Endothelial cell of umbilical vein (primary cell): Measurements from ENCODE around the gene USP4. TPM values are rescaled to one million over a fixed set of nuclear protein-coding genes. Genes with fewer than 3 reads are reported as not detected.

Source experiments
- BruUV-seq: library from RNA; stranded (reverse); fragments of 400-500 nt; replicated peaks from 2 replicates; lab custom pipeline; 2021; lab: Mats Ljungman, UMichigan
- CTCF ChIA-PET: fragments of 300-600, 350-600 bp; sonication (Branson Sonifier 250); formaldehyde crosslinking; loops from one replicate; lab custom pipeline; 2021; ENCODE audit warnings: antibody characterized with exemption, inconsistent platforms; lab: Charles Lee
- POLR2A ChIA-PET: fragments of 300-600, 350-600 bp; sonication (Branson Sonifier 250); formaldehyde crosslinking; loops from one replicate; lab custom pipeline; 2021; ENCODE audit warnings: antibody characterized with exemption, inconsistent platforms; lab: Charles Lee
- DNase-seq: peaks from one replicate; pipeline ENCODE4 v3.0.0-alpha.2; 2011; ENCODE audit warnings: low read depth, low spot score
- FAIRE-seq: peaks from 2 replicates; lab custom pipeline; 2011; peaks lifted over from hg19 to GRCh38; lab: Jason Lieb, UNC
- H2AFZ ChIP-seq: 2 replicates; pipeline ENCODE4 v1.6.0; 2012; ENCODE audit warnings: low read depth, low read length, control low read depth, inconsistent platforms
- H3K27ac ChIP-seq: 2 replicates; pipeline ENCODE4 v1.5.1; 2011; ENCODE audit warnings: low read depth, mild to moderate bottlenecking, control low read depth, low read length, moderate library complexity; ENCODE audit not compliant: insufficient read depth
- H3K27me3 ChIP-seq, 2 experiments: 2 replicates each; pipeline versions ENCODE4 v1.6.0 to v1.6.1; 2011; ENCODE audit warnings: low read length in 2 of 2, mixed read lengths in 1 of 2; ENCODE audit not compliant: control insufficient read depth in 2 of 2, insufficient read depth in 2 of 2
- H3K36me3 ChIP-seq, 2 experiments: 2 replicates in 1 of 2; 3 replicates in 1 of 2; pipeline ENCODE4 v1.5.1; 2011; ENCODE audit warnings: low read length in 2 of 2, mild to moderate bottlenecking in 1 of 2, moderate library complexity in 1 of 2; ENCODE audit not compliant: control insufficient read depth in 2 of 2, insufficient read depth in 2 of 2; ENCODE audit errors: extremely low read depth in 1 of 2
- H3K4me1 ChIP-seq: 3 replicates; pipeline ENCODE4 v1.5.1; 2011; ENCODE audit warnings: mild to moderate bottlenecking, low read length; ENCODE audit not compliant: control insufficient read depth, insufficient read depth; ENCODE audit errors: extremely low read depth
- H3K4me2 ChIP-seq: 2 replicates; pipeline ENCODE4 v1.6.1; 2011; ENCODE audit warnings: low read length, control low read depth, mixed read lengths; ENCODE audit not compliant: insufficient read depth
- H3K4me3 ChIP-seq, 3 experiments: fragments of 200-600 bp in 1 of 3; sonication (generic), shearing (Covaris generic) in 1 of 3; replicated peaks in 1 of 3; 2 replicates each; pipeline ENCODE4 v1.5.1; 2011 to 2016; ENCODE audit warnings: control low read depth in 3 of 3, low read length in 3 of 3, mild to moderate bottlenecking in 2 of 3, inconsistent platforms in 1 of 3, low read depth in 1 of 3, moderate library complexity in 1 of 3; ENCODE audit not compliant: insufficient read depth in 1 of 3
- H3K79me2 ChIP-seq: 2 replicates; pipeline ENCODE4 v1.6.0; 2012; ENCODE audit warnings: low read length, inconsistent platforms; ENCODE audit not compliant: control insufficient read depth, insufficient read depth
- H3K9ac ChIP-seq: replicated peaks from 2 replicates; pipeline ENCODE3; 2011; ENCODE audit warnings: low read length, control low read depth; ENCODE audit not compliant: insufficient read depth; ENCODE audit errors: extremely low read depth
- H3K9me1 ChIP-seq: replicated peaks from 3 replicates; pipeline ENCODE4 v1.6.0; 2011; ENCODE audit warnings: mild to moderate bottlenecking, low read length; ENCODE audit not compliant: control insufficient read depth, insufficient read depth; ENCODE audit errors: extremely low read depth
- H3K9me3 ChIP-seq: replicated peaks from 2 replicates; pipeline ENCODE4 v1.5.1; 2012; ENCODE audit warnings: low read length, inconsistent platforms; ENCODE audit not compliant: control insufficient read depth, insufficient read depth
- H4K20me1 ChIP-seq: replicated peaks from 2 replicates; pipeline ENCODE3; 2011; ENCODE audit warnings: mild to moderate bottlenecking, low read length; ENCODE audit not compliant: control insufficient read depth, insufficient read depth; ENCODE audit errors: extremely low read depth
- CTCF ChIP-seq, 2 donors: IDR thresholded peaks; 1 replicate in 1 of 2; 2 replicates in 1 of 2; pipeline ENCODE4 v1.5.1; 2011; ENCODE audit warnings: low read length in 2 of 2, mild to moderate bottlenecking in 2 of 2, moderate library complexity in 2 of 2, control low read depth in 1 of 2, inconsistent platforms in 1 of 2, low read depth in 1 of 2; ENCODE audit not compliant: insufficient read depth in 1 of 2; ENCODE audit errors: extremely low read depth in 1 of 2
- EZH2 ChIP-seq: IDR thresholded peaks from 2 replicates; pipeline ENCODE4 v1.6.1; 2012; ENCODE audit warnings: borderline replicate concordance, low read depth, mild to moderate bottlenecking, moderate library complexity, low read length, inconsistent platforms; ENCODE audit not compliant: severe bottlenecking
- FOS ChIP-seq: IDR thresholded peaks from 2 replicates; pipeline ENCODE4 v1.6.1; 2011; ENCODE audit warnings: mild to moderate bottlenecking, low read length, moderate library complexity, borderline replicate concordance; ENCODE audit not compliant: insufficient read depth
- GATA2 ChIP-seq: IDR thresholded peaks from 2 replicates; pipeline ENCODE4 v1.7.0; 2011; ENCODE audit warnings: low read depth, mild to moderate bottlenecking, moderate library complexity, mixed read lengths, low read length; ENCODE audit not compliant: insufficient read length, insufficient read depth
- JUN ChIP-seq: IDR thresholded peaks from 2 replicates; pipeline ENCODE4 v1.6.1; 2011; ENCODE audit warnings: borderline replicate concordance, low read depth; ENCODE audit not compliant: insufficient read length, insufficient read depth
- MAX ChIP-seq: IDR thresholded peaks from 2 replicates; pipeline ENCODE4 v1.6.1; 2011; ENCODE audit not compliant: insufficient read depth, insufficient read length
- MYC ChIP-seq: IDR thresholded peaks from one replicate; pipeline ENCODE4 v1.6.1; 2011; ENCODE audit warnings: mild to moderate bottlenecking, low read depth, low read length
- POLR2A ChIP-seq: IDR thresholded peaks from 2 replicates; pipeline ENCODE4 v1.6.1; 2012; ENCODE audit warnings: low read depth, mild to moderate bottlenecking, control low read depth, low read length
- POLR2AphosphoS5 ChIP-seq: IDR thresholded peaks from 2 replicates; pipeline ENCODE4 v1.6.1; 2012; ENCODE audit warnings: low read depth, mild to moderate bottlenecking, control low read depth, low read length, moderate library complexity; ENCODE audit not compliant: insufficient read depth
- dilution Hi-C: fragments of 300-500 bp; cut with MboI; formaldehyde crosslinking; loops from one replicate; pipeline ENCODE4 v1.15.0; 2019; ENCODE audit warnings: low sequenced_read_pairs; ENCODE audit not compliant: extremely low pct_ligation_motif_present
- intact Hi-C: fragments of 100-400 bp; cut with micrococcal nuclease; formaldehyde crosslinking; loops from one replicate; pipeline ENCODE4 v1.10.0; 2022
- polyA plus RNA-seq, 4 experiments: library from polyadenylated mRNA; depleted of rRNA in 3 of 4; stranded (reverse) in 3 of 4; unstranded in 1 of 4; fragments of >200 nt; gene quantifications; 2 replicates each; pipeline versions ENCODE4 v1.2.1 to v1.2.3, GENCODE V29; 2011 to 2012; ENCODE audit warnings: missing spikeins in 1 of 4
- total RNA-seq: library from RNA; stranded (reverse); gene quantifications from 2 replicates; pipeline ENCODE4 v1.2.3, GENCODE V29; 2021

The USP4 gene
- total and polyA plus RNA-seq, 2 donors (not counting 3 experiments of a cell fraction or from before 2014, with no cell fraction given), result 39.1 to 61.3 TPM

DNA sequence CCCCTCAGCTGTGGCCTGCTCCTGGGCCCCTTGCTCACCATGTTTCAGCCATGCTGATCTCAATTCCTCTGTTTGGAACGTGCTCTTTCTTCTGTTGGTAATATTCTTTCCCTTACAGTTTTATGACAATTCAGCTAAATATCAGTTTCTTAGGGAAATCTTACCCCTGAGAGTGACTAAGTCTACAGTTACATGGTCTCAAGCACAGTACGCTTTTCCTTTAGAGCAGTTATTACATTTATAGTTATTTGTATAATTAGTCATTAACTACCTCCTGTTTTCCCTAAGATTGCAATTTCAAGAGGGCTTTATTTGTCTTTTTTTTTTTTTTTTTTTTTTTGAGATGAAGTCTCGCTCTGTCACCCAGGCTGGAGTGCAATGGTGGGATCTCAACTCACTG lies 86.3 kb downstream of the USP4 start:
- Histone ChIP-seq H3K36me3 (no peaks in the 10 kb centered on the region), H3K27ac (no peak overlapping the region), H3K79me2 (no peaks in the 10 kb centered on the region), H3K9ac (no peak overlapping the region), H3K9me1 (no peaks in the 10 kb centered on the region), H2AFZ (no peak overlapping the region), H4K20me1 (no peaks in the 10 kb centered on the region), H3K4me2 (no peak overlapping the region), H3K9me3 (no peaks in the 10 kb centered on the region), H3K27me3 (no peaks in the 10 kb centered on the region), H3K4me3 (no peak overlapping the region), H3K4me1 (no peaks in the 10 kb centered on the region)
- dilution Hi-C loops, result no loop called here
- FAIRE-seq (no peak), DNase-seq (no peak)
- POLR2A ChIA-PET, result no interaction called here
- no TSS peak for BruUV-seq
- intact Hi-C loops, result no loop called here
- TF ChIP-seq POLR2AphosphoS5 (no peak), EZH2 (no peak), GATA2 (no peak), FOS (no peak), MAX (no peak), CTCF (IDR thresholded peaks at IDR 0.05; ENCODE audit: extremely low read depth in 1 of 2, insufficient read depth in 1 of 2, low read depth in 1 of 2, low read length in 2 of 2) (no peak), JUN (no peak), MYC (no peak), POLR2A (no peak)
- CTCF ChIA-PET, result no interaction called here
